ENCODE data around the gene CDH12.

Gene CDH12

GRCh38 chr5:21711866-21712758 lies 1141.0 kb downstream of the CDH12 start:
- no peak for DNase-seq (ENCODE audit: low read depth)

GRCh38 chr5:21709770-21710169 lies 1143.4 kb downstream of the CDH12 start:
- DNase-seq (ENCODE audit: low read depth), result no peak

GRCh38 chr5:21704974-21705668 lies 1148.0 kb downstream of the CDH12 start:
- no peak for DNase-seq (ENCODE audit: low read depth)

- no peak for DNase-seq (ENCODE audit: low read depth)
These were observed 1151.8 kb downstream of the CDH12 start for GRCh38 chr5:21701317-21701716.

Data from stimulated activated CD8-positive, alpha-beta memory T cell treated with anti-CD3 and anti-CD28 coated beads, Interleukin-12 subunit alpha, Interleukin-12 subunit beta, amount 100 ng/mL, for 1 hour (primary cell).